CD4-positive, alpha-beta T cell treated with Interleukin-10 for 1 hour (primary cell): ENCODE data around the gene BMP6.

Source experiments
- DNase-seq: peaks from one replicate; pipeline ENCODE4 v3.0.0-alpha.2; 2020

Gene BMP6

GRCh38 chr6:7836371-7837026 lies 110.6 kb downstream of the BMP6 start:
- DNase-seq = no peak

- DNase-seq = no peak
These were observed 116.0 kb downstream of the BMP6 start for GRCh38 chr6:7841781-7842468.

- no peak for DNase-seq
These were observed 121.3 kb downstream of the BMP6 start for GRCh38 chr6:7846966-7847818.

GRCh38 chr6:7848229-7848628 lies 122.3 kb downstream of the BMP6 start:
- no peak for DNase-seq

- no peak for DNase-seq
These were observed 125.9 kb downstream of the BMP6 start for GRCh38 chr6:7851780-7852179.

- no peak for DNase-seq
These were observed 133.7 kb downstream of the BMP6 start for GRCh38 chr6:7859591-7859990.

- no peak for DNase-seq
These were observed 139.9 kb downstream of the BMP6 start for GRCh38 chr6:7865781-7866180.

- no peak for DNase-seq
These were observed 140.6 kb downstream of the BMP6 start for GRCh38 chr6:7866526-7866925.

- no peak for DNase-seq
These were observed 143.0 kb downstream of the BMP6 start for GRCh38 chr6:7868926-7869325.

- no peak for DNase-seq
These were observed 152.6 kb downstream of the BMP6 start for GRCh38 chr6:7878401-7878964.

- no peak for DNase-seq
These were observed 153.1 kb downstream of the BMP6 start for GRCh38 chr6:7879043-7879442.

- DNase-seq = no peak
These were observed 153.7 kb downstream of the BMP6 start for GRCh38 chr6:7879579-7879978.

GRCh38 chr6:7879980-7880717 lies 154.2 kb downstream of the BMP6 start:
- DNase-seq = no peak

- no peak for DNase-seq
These were observed 154.8 kb downstream of the BMP6 start for GRCh38 chr6:7880718-7881107.

- DNase-seq = no peak
These were observed 156.0 kb downstream of the BMP6 start for GRCh38 chr6:7881765-7882500.

GRCh38 chr6:7882505-7883257 lies 156.8 kb downstream of the BMP6 start:
- no peak for DNase-seq

- no peak for DNase-seq
These were observed 157.5 kb downstream of the BMP6 start for GRCh38 chr6:7883381-7883780.

- DNase-seq = no peak
These were observed 160.2 kb downstream of the BMP6 start for GRCh38 chr6:7886132-7886531.

- no peak for DNase-seq
These were observed 161.5 kb downstream of the BMP6 start for GRCh38 chr6:7887278-7887991.

GRCh38 chr6:7888587-7889357 lies 162.9 kb downstream of the BMP6 start:
- no peak for DNase-seq
